ENCODE measurements around the gene PER3.

- no peak for TF ChIP-seq ZNF274 (IDR thresholded peaks at IDR 0.05; ENCODE audit: low read depth, low read length)
- no peak for TF ChIP-seq YY1 (IDR thresholded peaks at IDR 0.05; ENCODE audit: insufficient read depth, insufficient read length)
- no peak for TF ChIP-seq SUZ12 (IDR thresholded peaks at IDR 0.05; ENCODE audit: extremely low read depth, insufficient read depth, insufficient read length)
These were observed 72.9 kb downstream of the PER3 start for GRCh38 chr1:7857000-7857399.
